Measurements from ENCODE around the gene PLEKHJ1.

- TF ChIP-seq CTCF (IDR thresholded peaks at IDR 0.05) = no peak
- no peak for TF ChIP-seq POLR2A (IDR thresholded peaks at IDR 0.05)
Observed at GRCh38 chr19:2184422-2184975, 51.6 kb downstream of the PLEKHJ1 start.
